Trophoblast cell (in vitro differentiated cells and primary cell): ENCODE data around the gene DCLK2.
"Not testable (repeated sequence)": the region's sequence is repeated elsewhere in the genome, so short reads cannot be mapped to it uniquely, and the experiment has no call there.

Source experiments
- DNase-seq, 2 donors: peaks; one replicate each; pipeline ENCODE4 v3.0.0-alpha.2; 2016
- H2AFZ ChIP-seq: 2 replicates; pipeline ENCODE4 v1.6.1; 2013; ENCODE audit warnings: low read length, moderate library complexity, mild to moderate bottlenecking; ENCODE audit not compliant: insufficient read depth, poor library complexity
- H2AK5ac ChIP-seq: 2 replicates; pipeline ENCODE4 v1.6.1; 2013; ENCODE audit warnings: mild to moderate bottlenecking, low read length
- H2BK120ac ChIP-seq: 2 replicates; pipeline ENCODE4 v1.6.1; 2013; ENCODE audit warnings: low read length, mild to moderate bottlenecking, moderate library complexity; ENCODE audit not compliant: insufficient read depth, poor library complexity
- H2BK12ac ChIP-seq: 2 replicates; pipeline ENCODE4 v1.6.1; 2013; ENCODE audit warnings: mild to moderate bottlenecking, low read length, moderate library complexity
- H2BK5ac ChIP-seq: 2 replicates; pipeline ENCODE4 v1.6.1; 2013; ENCODE audit warnings: low read length, low read depth, moderate library complexity, mild to moderate bottlenecking; ENCODE audit not compliant: poor library complexity
- H3K14ac ChIP-seq: 2 replicates; pipeline ENCODE4 v1.6.1; 2013; ENCODE audit warnings: mild to moderate bottlenecking, low read length
- H3K18ac ChIP-seq: 2 replicates; pipeline ENCODE4 v1.6.1; 2013; ENCODE audit warnings: mild to moderate bottlenecking, low read length
- H3K23ac ChIP-seq: 2 replicates; pipeline ENCODE4 v1.6.1; 2013; ENCODE audit warnings: low read length
- H3K27ac ChIP-seq: 2 replicates; pipeline ENCODE4 v1.5.1; 2013; ENCODE audit warnings: low read depth, mild to moderate bottlenecking, inconsistent platforms, low read length, moderate library complexity
- H3K27me3 ChIP-seq: 2 replicates; pipeline ENCODE4 v1.6.1; 2013; ENCODE audit warnings: inconsistent platforms, mild to moderate bottlenecking, low read length, moderate library complexity; ENCODE audit not compliant: insufficient read depth
- H3K36me3 ChIP-seq, 2 experiments: 1 replicate in 1 of 2; 2 replicates in 1 of 2; pipeline ENCODE4 v1.6.1; 2013; ENCODE audit warnings: low read length in 2 of 2, mild to moderate bottlenecking in 2 of 2, moderate library complexity in 1 of 2; ENCODE audit not compliant: insufficient read depth in 2 of 2, control insufficient read depth in 1 of 2
- H3K4ac ChIP-seq: 2 replicates; pipeline ENCODE4 v1.6.1; 2013; ENCODE audit warnings: low read depth, mild to moderate bottlenecking, low read length, moderate library complexity
- H3K4me1 ChIP-seq, 2 experiments: 1 replicate in 1 of 2; 2 replicates in 1 of 2; pipeline ENCODE4 v1.6.1; 2013; ENCODE audit warnings: low read length in 2 of 2, mild to moderate bottlenecking in 2 of 2, moderate library complexity in 1 of 2; ENCODE audit not compliant: insufficient read depth in 2 of 2, control insufficient read depth in 1 of 2
- H3K4me2 ChIP-seq: 2 replicates; pipeline ENCODE4 v1.6.1; 2013; ENCODE audit warnings: inconsistent platforms, mild to moderate bottlenecking, low read length, moderate library complexity
- H3K4me3 ChIP-seq: 2 replicates; pipeline ENCODE4 v1.5.1; 2013; ENCODE audit warnings: mild to moderate bottlenecking, low read depth, low read length, inconsistent platforms
- H3K79me1 ChIP-seq: one replicate; pipeline ENCODE4 v1.6.1; 2013; ENCODE audit warnings: low read length
- H3K79me2 ChIP-seq: 2 replicates; pipeline ENCODE4 v1.6.1; 2013; ENCODE audit warnings: low read length, mild to moderate bottlenecking; ENCODE audit not compliant: control insufficient read depth, insufficient read depth, poor library complexity
- H3K9ac ChIP-seq: 2 replicates; pipeline ENCODE4 v1.6.1; 2013; ENCODE audit warnings: mild to moderate bottlenecking, low read length
- H3K9me3 ChIP-seq: 2 replicates; pipeline ENCODE4 v1.6.1; 2013; ENCODE audit warnings: low read depth, mild to moderate bottlenecking, control low read depth, inconsistent platforms, low read length; ENCODE audit not compliant: insufficient read depth
- H4K12ac ChIP-seq: 2 replicates; pipeline ENCODE4 v1.6.1; 2013; ENCODE audit warnings: low read depth, mild to moderate bottlenecking, low read length, moderate library complexity
- H4K8ac ChIP-seq: 2 replicates; pipeline ENCODE4 v1.6.1; 2013; ENCODE audit warnings: low read depth, mild to moderate bottlenecking, low read length, moderate library complexity
- H4K91ac ChIP-seq: one replicate; pipeline ENCODE4 v1.6.1; 2013; ENCODE audit warnings: low read depth, mild to moderate bottlenecking, low read length, moderate library complexity
- WGBS: extraction: QIAGEN DNeasy Blood & Tissue Kit; methylation state at CpG from one replicate; pipeline ENCODE4 v1.1.7; 2013; ENCODE audit warnings: missing lambda C conversion rate; ENCODE audit not compliant: insufficient read length, insufficient coverage; ENCODE audit errors: extremely low coverage; 5-methylcytosine and 5-hydroxymethylcytosine counted together

The DCLK2 gene

DNA sequence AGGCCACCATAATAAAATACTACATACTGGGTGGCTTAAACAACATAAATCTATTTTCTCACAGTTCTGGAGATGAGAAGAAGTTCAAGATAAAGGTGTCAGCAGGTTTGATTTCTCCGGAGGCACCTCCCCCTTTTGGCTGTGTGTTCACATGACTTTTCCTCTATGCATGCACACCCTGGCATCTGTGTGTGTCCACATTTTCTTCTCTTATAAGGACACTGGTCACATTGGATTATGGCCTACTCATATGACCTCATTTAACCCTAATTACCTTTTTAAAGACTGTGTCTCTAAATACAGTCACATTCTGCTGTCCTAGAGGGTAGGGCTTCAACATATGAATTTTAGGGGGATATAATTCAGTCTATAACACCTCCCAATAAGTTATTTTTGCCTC lies 79.8 kb downstream of the DCLK2 start:
- no peak overlapping the region for H2BK5ac ChIP-seq
- H2BK12ac ChIP-seq, result no peak overlapping the region
- WGBS, result no CpG with 5 or more reads among the region's 1 CpG
- H3K4me3 ChIP-seq, result no peak overlapping the region
- no peaks in the 10 kb centered on the region for H3K79me1 ChIP-seq
- H3K4me1 ChIP-seq, result no peaks in the 10 kb centered on the region
- no peak for DNase-seq
- H3K23ac ChIP-seq, result no peak overlapping the region
- no peak overlapping the region for H2BK120ac ChIP-seq
- no peak overlapping the region for H2AK5ac ChIP-seq
- no peak overlapping the region for H3K18ac ChIP-seq
- no peak overlapping the region for H3K4ac ChIP-seq
- no peak overlapping the region for H3K27ac ChIP-seq
- no peaks in the 10 kb centered on the region for H3K9me3 ChIP-seq
- no peaks in the 10 kb centered on the region for H3K79me2 ChIP-seq
- no peaks in the 10 kb centered on the region for H3K27me3 ChIP-seq
- H3K9ac ChIP-seq, result no peak overlapping the region
- H4K12ac ChIP-seq, result no peak overlapping the region
- H4K8ac ChIP-seq, result no peak overlapping the region
- no peaks in the 10 kb centered on the region for H3K36me3 ChIP-seq
- H2AFZ ChIP-seq, result no peak overlapping the region
- no peak overlapping the region for H3K4me2 ChIP-seq
- no peak overlapping the region for H3K14ac ChIP-seq
- no peak overlapping the region for H4K91ac ChIP-seq

DNA sequence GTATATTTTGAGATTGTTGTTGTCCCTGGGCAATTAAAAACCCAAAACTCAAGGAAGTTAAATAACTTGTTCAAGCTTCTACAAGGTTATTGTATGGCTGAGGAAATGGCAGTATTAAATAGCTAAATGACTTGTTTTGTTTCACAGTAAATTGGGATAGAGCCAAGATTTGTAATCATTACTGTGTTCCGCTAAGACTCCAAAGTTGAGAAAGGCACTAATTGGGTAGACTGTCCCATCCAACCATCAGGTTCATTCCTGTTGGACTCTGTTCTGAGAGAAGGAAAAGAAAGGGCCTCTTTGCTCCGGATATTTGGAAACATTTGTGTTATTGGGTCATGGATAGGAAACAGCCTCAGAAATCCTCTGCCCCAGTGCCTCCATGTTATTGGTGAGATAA lies 82.2 kb downstream of the DCLK2 start:
- Histone ChIP-seq H3K9me3 (no peaks in the 10 kb centered on the region), H3K36me3 (no peaks in the 10 kb centered on the region), H3K79me1 (no peaks in the 10 kb centered on the region), H3K79me2 (no peaks in the 10 kb centered on the region), H3K4me1 (no peaks in the 10 kb centered on the region), H4K91ac (no peak overlapping the region), H3K4me2 (no peak overlapping the region), H2BK120ac (no peak overlapping the region), H2AFZ (no peak overlapping the region), H3K18ac (no peak overlapping the region), H2AK5ac (no peak overlapping the region), H3K14ac (no peak overlapping the region), H4K12ac (no peak overlapping the region), H3K27me3 (no peaks in the 10 kb centered on the region), H2BK5ac (no peak overlapping the region), H3K23ac (no peak overlapping the region), H3K4me3 (no peak overlapping the region), H2BK12ac (no peak overlapping the region), H3K9ac (no peak overlapping the region), H3K4ac (no peak overlapping the region), H3K27ac (no peak overlapping the region), H4K8ac (no peak overlapping the region)
- WGBS, result no CpG with 5 or more reads among the region's 2 CpGs
- no peak for DNase-seq

DNA sequence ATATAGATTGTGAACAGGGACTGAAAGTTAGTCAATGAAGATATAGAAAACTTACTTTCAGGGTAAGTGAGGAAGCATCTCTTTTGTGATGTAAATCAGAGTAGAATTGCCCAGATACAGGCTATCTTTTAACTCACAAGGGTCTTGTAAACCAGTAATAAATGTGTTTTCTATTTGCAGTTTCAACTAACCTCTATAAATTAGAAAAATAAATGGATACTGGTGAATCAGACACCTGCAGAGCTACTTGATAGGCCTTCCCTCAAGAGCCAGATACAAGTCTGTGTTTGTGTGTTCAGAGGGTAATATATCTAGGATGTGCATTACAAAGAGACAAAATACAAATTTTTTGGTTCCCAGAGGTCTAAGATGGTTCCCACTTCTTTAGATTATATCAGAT lies 82.9 kb downstream of the DCLK2 start:
- H3K27me3 ChIP-seq, result no peaks in the 10 kb centered on the region
- H2AFZ ChIP-seq, result no peak overlapping the region
- no peaks in the 10 kb centered on the region for H3K79me1 ChIP-seq
- no peak overlapping the region for H4K12ac ChIP-seq
- H3K9me3 ChIP-seq, result no peaks in the 10 kb centered on the region
- H3K4me1 ChIP-seq, result no peaks in the 10 kb centered on the region
- no peak overlapping the region for H2BK12ac ChIP-seq
- H3K23ac ChIP-seq, result no peak overlapping the region
- H2BK5ac ChIP-seq, result no peak overlapping the region
- H3K18ac ChIP-seq, result no peak overlapping the region
- H4K8ac ChIP-seq, result no peak overlapping the region
- no peak overlapping the region for H3K4me3 ChIP-seq
- H2AK5ac ChIP-seq, result no peak overlapping the region
- H3K14ac ChIP-seq, result no peak overlapping the region
- H3K36me3 ChIP-seq, result no peaks in the 10 kb centered on the region
- no peaks in the 10 kb centered on the region for H3K79me2 ChIP-seq
- DNase-seq, result no peak
- H3K9ac ChIP-seq, result no peak overlapping the region
- no peak overlapping the region for H4K91ac ChIP-seq
- no peak overlapping the region for H3K4me2 ChIP-seq
- H2BK120ac ChIP-seq, result no peak overlapping the region
- H3K4ac ChIP-seq, result no peak overlapping the region
- no peak overlapping the region for H3K27ac ChIP-seq

DNA sequence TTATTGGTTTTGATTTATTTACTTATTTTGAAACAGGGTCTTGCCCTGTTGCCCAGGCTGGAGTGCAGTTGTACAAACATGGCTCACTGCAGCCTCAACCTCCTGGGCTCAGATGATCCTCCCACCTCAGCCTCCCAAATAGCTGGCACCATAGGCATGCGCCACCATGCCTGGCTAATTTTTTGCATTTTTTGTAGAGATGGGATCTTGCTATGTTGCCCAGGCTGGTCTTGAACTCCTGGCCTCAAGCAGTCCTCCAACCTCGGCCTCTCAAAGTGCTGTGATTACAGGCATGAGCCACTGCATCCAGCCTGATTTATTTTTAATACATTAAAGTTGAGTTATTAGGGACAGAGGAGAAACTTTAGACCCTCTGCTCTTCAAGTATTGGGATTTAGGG lies 83.8 kb downstream of the DCLK2 start:
- H2BK5ac ChIP-seq, H4K12ac ChIP-seq, H3K79me1 ChIP-seq, H3K14ac ChIP-seq, H3K36me3 ChIP-seq, H3K4me3 ChIP-seq, DNase-seq, H3K23ac ChIP-seq, H4K91ac ChIP-seq, H3K9me3 ChIP-seq, H3K18ac ChIP-seq, H2AK5ac ChIP-seq, H2BK12ac ChIP-seq, H3K4me1 ChIP-seq, H2BK120ac ChIP-seq, H3K79me2 ChIP-seq, H3K27ac ChIP-seq, H2AFZ ChIP-seq, H3K9ac ChIP-seq, H4K8ac ChIP-seq, H3K4me2 ChIP-seq, H3K27me3 ChIP-seq, H3K4ac ChIP-seq: not testable (repeated sequence)
- no CpG with 5 or more reads among the region's 2 CpGs for WGBS

DNA sequence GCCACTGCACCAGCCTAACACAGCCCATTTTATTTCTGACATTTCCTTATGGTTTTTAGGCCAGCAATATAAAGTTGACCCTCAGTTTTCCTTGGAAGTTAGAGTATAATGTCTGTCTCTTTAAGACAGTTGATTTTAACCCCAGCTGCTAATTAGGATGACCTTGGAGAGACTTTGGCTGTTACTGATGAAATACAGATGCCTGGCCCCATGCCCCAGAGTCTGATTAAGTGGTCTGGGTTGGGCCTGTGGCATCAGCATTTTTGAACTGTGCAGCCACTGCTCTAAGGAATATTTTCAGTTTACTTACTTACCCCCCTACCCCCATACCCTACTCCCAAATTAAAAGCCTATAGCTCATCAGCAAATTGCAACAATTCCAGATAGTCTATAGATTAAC lies 85.8 kb downstream of the DCLK2 start:
- no peak overlapping the region for H2AFZ ChIP-seq
- no peak overlapping the region for H3K23ac ChIP-seq
- no peak overlapping the region for H4K12ac ChIP-seq
- no peaks in the 10 kb centered on the region for H3K4me1 ChIP-seq
- H3K4me2 ChIP-seq, result no peak overlapping the region
- H3K18ac ChIP-seq, result no peak overlapping the region
- DNase-seq, result no peak
- no peak overlapping the region for H3K27ac ChIP-seq
- H2AK5ac ChIP-seq, result no peak overlapping the region
- H3K79me1 ChIP-seq, result no peaks in the 10 kb centered on the region
- H3K27me3 ChIP-seq, result no peaks in the 10 kb centered on the region
- H3K79me2 ChIP-seq, result no peaks in the 10 kb centered on the region
- no peak overlapping the region for H3K4ac ChIP-seq
- no peaks in the 10 kb centered on the region for H3K36me3 ChIP-seq
- H3K9me3 ChIP-seq, result no peaks in the 10 kb centered on the region
- no peak overlapping the region for H2BK12ac ChIP-seq
- no peak overlapping the region for H2BK5ac ChIP-seq
- no peak overlapping the region for H4K91ac ChIP-seq
- no peak overlapping the region for H3K9ac ChIP-seq
- no peak overlapping the region for H3K4me3 ChIP-seq
- no peak overlapping the region for H2BK120ac ChIP-seq
- no peak overlapping the region for H4K8ac ChIP-seq
- H3K14ac ChIP-seq, result no peak overlapping the region
